GM21526 (cell line): ENCODE results near the gene C19orf33.
"Not testable (repeated sequence)": the region's sequence is repeated elsewhere in the genome, so short reads cannot be mapped to it uniquely, and the experiment has no call there.

ENCODE experiments used
- ATAC-seq: cut with Tn5 transposase; IDR thresholded peaks from one replicate; pipeline ENCODE4 v1.9.1; 2021; ENCODE audit warnings: moderate library complexity; ENCODE audit not compliant: unreplicated experiment, low FRiP score

The C19orf33 gene

GRCh38 chr19:38303517-38304351, at the start of gene C19orf33:
TSS of gene C19orf33 (plus strand) at chr19:38304251. CDS start at chr19:38304262, 11 bp downstream.
- no peak for ATAC-seq

GRCh38 chr19:38255383-38256014, 48.6 kb upstream of the C19orf33 start:
- no peak for ATAC-seq

GRCh38 chr19:38261942-38262341, 42.1 kb upstream of the C19orf33 start:
- ATAC-seq, result not testable (repeated sequence)

GRCh38 chr19:38262585-38263268, 41.3 kb upstream of the C19orf33 start:
- no peak for ATAC-seq

- no peak for ATAC-seq
Observed at GRCh38 chr19:38263689-38264485, 40.2 kb upstream of the C19orf33 start.

GRCh38 chr19:38264486-38265212, 39.4 kb upstream of the C19orf33 start, which contains the start of gene SPINT2:
TSS of gene SPINT2 (plus strand) at chr19:38264573. CDS start at chr19:38264893, 320 bp downstream.
- no peak for ATAC-seq

GRCh38 chr19:38265213-38265861, 38.7 kb upstream of the C19orf33 start:
- no peak for ATAC-seq

- no peak for ATAC-seq
Observed at GRCh38 chr19:38265921-38266429, 38.1 kb upstream of the C19orf33 start.

GRCh38 chr19:38266981-38267597, 37.0 kb upstream of the C19orf33 start:
- no peak for ATAC-seq

- no peak for ATAC-seq
Observed at GRCh38 chr19:38267761-38268483, 36.1 kb upstream of the C19orf33 start.

GRCh38 chr19:38268539-38268938, 35.5 kb upstream of the C19orf33 start:
- ATAC-seq, result no peak

GRCh38 chr19:38270587-38271167, 33.4 kb upstream of the C19orf33 start:
- ATAC-seq, result no peak

- no peak for ATAC-seq
Observed at GRCh38 chr19:38273499-38273898, 30.6 kb upstream of the C19orf33 start.

- no peak for ATAC-seq
Observed at GRCh38 chr19:38274739-38275138, 29.3 kb upstream of the C19orf33 start.

- no peak for ATAC-seq
Observed at GRCh38 chr19:38276942-38277517, 27.0 kb upstream of the C19orf33 start.

GRCh38 chr19:38277549-38277948, 26.5 kb upstream of the C19orf33 start:
- no peak for ATAC-seq

- ATAC-seq, result no peak
Observed at GRCh38 chr19:38277969-38278680, 25.9 kb upstream of the C19orf33 start.
